Smooth muscle cell (in vitro differentiated cells): ENCODE results near the gene HS3ST3B1. TPM values are rescaled to one million over a fixed set of nuclear protein-coding genes. Genes with fewer than 3 reads are reported as not detected.

Experiments used
- DNase-seq: peaks from one replicate; lab custom pipeline; 2025; ENCODE audit not compliant: unreplicated experiment; lab: John Stamatoyannopoulos, UW
- H2AFZ ChIP-seq: fragments of 200-600 bp; sonication (generic); 2 replicates; pipeline ENCODE4 v1.6.0; 2016; ENCODE audit warnings: antibody characterized with exemption, low read depth, mild to moderate bottlenecking
- H3F3A ChIP-seq: fragments of 200-600 bp; sonication (generic); 2 replicates; pipeline ENCODE4 v1.6.0; 2017; ENCODE audit warnings: antibody characterized with exemption, low read depth
- H3K27ac ChIP-seq: fragments of 200-600 bp; sonication (generic); 2 replicates; pipeline ENCODE4 v1.5.1; 2016; ENCODE audit warnings: low read depth, mild to moderate bottlenecking
- H3K27me3 ChIP-seq: fragments of 200-600 bp; sonication (generic); 2 replicates; pipeline ENCODE4 v1.6.1; 2016; ENCODE audit warnings: low read depth, mild to moderate bottlenecking
- H3K36me3 ChIP-seq: fragments of 200-600 bp; sonication (generic); 2 replicates; pipeline ENCODE4 v1.5.1; 2016; ENCODE audit warnings: low read depth
- H3K4me1 ChIP-seq: fragments of 200-600 bp; sonication (generic); 2 replicates; pipeline ENCODE4 v1.5.1; 2016; ENCODE audit warnings: low read depth
- H3K4me2 ChIP-seq: fragments of 200-600 bp; sonication (generic); 2 replicates; pipeline ENCODE4 v1.6.0; 2016; ENCODE audit warnings: mild to moderate bottlenecking
- H3K4me3 ChIP-seq: fragments of 200-600 bp; sonication (generic); 2 replicates; pipeline ENCODE4 v1.5.1; 2016; ENCODE audit warnings: mild to moderate bottlenecking
- H3K79me2 ChIP-seq: fragments of 200-600 bp; sonication (generic); 2 replicates; pipeline ENCODE4 v1.6.0; 2016; ENCODE audit warnings: low read depth, mild to moderate bottlenecking
- H3K9ac ChIP-seq: fragments of 200-600 bp; sonication (generic); 2 replicates; pipeline ENCODE4 v1.6.0; 2016; ENCODE audit warnings: low read depth
- H3K9me3 ChIP-seq: fragments of 200-600 bp; sonication (generic); replicated peaks from 2 replicates; pipeline ENCODE4 v1.5.1; 2016; ENCODE audit warnings: low read depth
- H4K20me1 ChIP-seq: fragments of 200-600 bp; sonication (generic); 2 replicates; pipeline ENCODE4 v1.6.0; 2016; ENCODE audit warnings: low read depth
- CTCF ChIP-seq: fragments of 200-600 bp; sonication (generic); IDR thresholded peaks from 2 replicates; pipeline ENCODE4 v1.5.1; 2017; ENCODE audit warnings: borderline replicate concordance, mild to moderate bottlenecking, antibody characterized with exemption; ENCODE audit not compliant: insufficient read depth, poor library complexity, severe bottlenecking
- WGBS: methylation state at CpG from one replicate; pipeline ENCODE4 v1.1.7; 2016; ENCODE audit warnings: low lambda C conversion rate; 5-methylcytosine and 5-hydroxymethylcytosine counted together
- polyA plus RNA-seq: library from polyadenylated mRNA; unstranded; fragments of >200 nt; fragmentation: Nextera tagmentation; extraction: Ambion mirVana; gene quantifications from 2 replicates; pipeline ENCODE4 v1.2.1, GENCODE V29; 2016
- total RNA-seq: library from RNA; depleted of rRNA; stranded (reverse); fragments of >200 nt; gene quantifications from 2 replicates; pipeline ENCODE4 v1.2.3, GENCODE V29; 2014

Gene HS3ST3B1
- total and polyA plus RNA-seq, 2 experiments from 2014 or later = 11.3 to 17.3 TPM

- no peak for DNase-seq
- Histone ChIP-seq H3K27me3 (no peaks in the 10 kb centered on the region), H2AFZ (no peak overlapping the region), H3K36me3 (no peaks in the 10 kb centered on the region), H3K4me3 (no peak overlapping the region), H3K4me1 (peaks cover 44% of the 10 kb centered on the region), H3K79me2 (peaks cover 49% of the 10 kb centered on the region), H3K27ac (no peak overlapping the region), H3F3A (peaks cover 9% of the 10 kb centered on the region), H3K4me2 (no peak overlapping the region), H4K20me1 (peaks cover 94% of the 10 kb centered on the region), H3K9ac (no peak overlapping the region), H3K9me3 (no peaks in the 10 kb centered on the region)
- 92% methylated on average over 7 of the region's 7 CpGs for WGBS
- TF ChIP-seq CTCF = no peak
These were observed 32.6 kb downstream of the HS3ST3B1 start for GRCh38 chr17:14333506-14333905.

- Histone ChIP-seq H3F3A (peaks cover 9% of the 10 kb centered on the region), H3K4me2 (no peak overlapping the region), H3K79me2 (peaks cover 48% of the 10 kb centered on the region), H3K9me3 (no peaks in the 10 kb centered on the region), H4K20me1 (peaks cover 94% of the 10 kb centered on the region), H3K27me3 (no peaks in the 10 kb centered on the region), H3K4me3 (no peak overlapping the region), H3K36me3 (no peaks in the 10 kb centered on the region), H3K4me1 (peaks cover 38% of the 10 kb centered on the region), H3K27ac (no peak overlapping the region), H2AFZ (no peak overlapping the region), H3K9ac (no peak overlapping the region)
- no peak for TF ChIP-seq CTCF
- DNase-seq = no peak
- WGBS = 56% methylated on average over 3 of the region's 3 CpGs
These were observed 33.5 kb downstream of the HS3ST3B1 start for GRCh38 chr17:14334276-14334840.

- TF ChIP-seq CTCF = no peak
- no peak overlapping the region for H2AFZ ChIP-seq
- no peak overlapping the region for H3K4me3 ChIP-seq
- no peaks in the 10 kb centered on the region for H3K9me3 ChIP-seq
- DNase-seq = no peak
- 45% methylated on average over 2 of the region's 2 CpGs for WGBS
- H3K27ac ChIP-seq = no peak overlapping the region
- no peak overlapping the region for H3K4me2 ChIP-seq
- H3K4me1 ChIP-seq = peaks cover 32% of the 10 kb centered on the region
- H4K20me1 ChIP-seq = peaks cover 94% of the 10 kb centered on the region
- H3K9ac ChIP-seq = no peak overlapping the region
- H3K36me3 ChIP-seq = no peaks in the 10 kb centered on the region
- H3K79me2 ChIP-seq = peaks cover 48% of the 10 kb centered on the region
- no peaks in the 10 kb centered on the region for H3K27me3 ChIP-seq
- peaks cover 9% of the 10 kb centered on the region for H3F3A ChIP-seq
These were observed 34.0 kb downstream of the HS3ST3B1 start for GRCh38 chr17:14334919-14335318.

GRCh38 chr17:14336418-14336817 lies 35.5 kb downstream of the HS3ST3B1 start:
- Histone ChIP-seq H3K27me3 (no peaks in the 10 kb centered on the region), H2AFZ (no peak overlapping the region), H3K4me2 (no peak overlapping the region), H3K4me1 (peaks cover 31% of the 10 kb centered on the region), H3K9me3 (no peaks in the 10 kb centered on the region), H3F3A (peaks cover 9% of the 10 kb centered on the region), H3K4me3 (no peak overlapping the region), H3K27ac (no peak overlapping the region), H3K79me2 (peaks cover 57% of the 10 kb centered on the region), H3K36me3 (no peaks in the 10 kb centered on the region), H3K9ac (no peak overlapping the region), H4K20me1 (peaks cover 97% of the 10 kb centered on the region)
- WGBS = 75% methylated on average over 4 of the region's 4 CpGs
- DNase-seq = no peak
- no peak for TF ChIP-seq CTCF
